ENCODE results near the gene ZFYVE9. TPM values are rescaled to one million over a fixed set of nuclear protein-coding genes. Genes with fewer than 3 reads are reported as not detected.
A peak's percentile ranks its signal among the peaks of the same experiment; 100 is the strongest.

ZFYVE9 gene
- total and polyA plus RNA-seq, 2 of the 13 experiments (the other 11 are each of a cell fraction or from before 2014, with no cell fraction given): 9.2 to 19.8 TPM

DNA sequence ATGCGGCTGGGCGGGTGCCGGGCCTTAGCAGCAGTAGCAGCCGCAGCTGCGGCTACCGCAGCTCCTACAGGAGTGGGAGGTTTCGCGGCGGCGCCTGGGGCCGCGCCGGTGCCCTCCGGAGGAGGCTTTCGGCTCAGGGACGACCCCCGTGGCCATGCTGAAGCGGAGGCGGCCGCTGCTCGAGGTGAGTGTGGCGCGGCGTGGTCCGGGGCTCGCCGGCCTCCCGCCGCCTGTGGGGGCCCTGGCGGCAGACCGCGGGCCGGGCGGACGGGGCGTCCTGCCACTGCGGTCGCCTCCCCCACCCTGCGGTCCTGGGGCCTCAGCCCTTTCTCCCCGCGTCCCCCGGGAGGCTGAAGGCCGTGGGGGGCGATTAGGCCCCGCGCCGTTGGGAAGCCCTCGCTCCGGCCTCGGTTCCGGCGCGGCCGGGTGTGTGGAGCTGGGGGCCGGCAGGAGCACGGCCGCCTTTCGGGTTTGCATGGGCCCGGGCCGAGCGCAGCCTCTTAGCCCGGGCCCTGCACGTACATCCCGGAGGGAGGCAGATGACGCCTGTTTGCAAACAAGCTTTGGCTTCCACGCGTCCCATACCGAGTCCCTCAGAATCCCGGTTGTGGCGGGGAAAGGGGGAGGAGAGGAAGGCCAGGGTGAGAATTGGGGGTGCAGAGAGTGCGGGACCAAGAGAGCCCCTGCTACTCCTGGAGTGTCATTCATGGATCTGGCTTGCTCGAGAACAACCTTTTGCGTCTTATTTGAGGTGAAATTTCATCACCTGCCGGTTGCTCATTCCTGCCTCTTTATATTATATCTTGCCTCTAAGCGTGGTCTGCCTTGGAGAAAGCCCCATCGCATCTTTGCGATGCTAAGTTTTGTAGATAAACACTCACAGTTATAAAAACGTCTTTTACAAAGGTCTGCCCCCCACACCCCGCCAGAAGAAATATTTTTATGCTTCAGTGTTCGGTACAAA, 613 bp downstream of the ZFYVE9 start (continued):
- no peak for TF ChIP-seq ZNF552 (CRISPR knock-in tag; IDR thresholded peaks at IDR 0.05; ENCODE audit: borderline replicate concordance)
- TF ChIP-seq ZNF33B (CRISPR knock-in tag; IDR thresholded peaks at IDR 0.05): 0 out of 2 replicates have a peak, but pooled peaks have one; percentile 16
- TF ChIP-seq ZNF883 (CRISPR knock-in tag; IDR thresholded peaks at IDR 0.05; ENCODE audit: not compliant biosample characterization): peak; percentile 15
- TF ChIP-seq RARG (CRISPR knock-in tag; IDR thresholded peaks at IDR 0.05; ENCODE audit: low read depth): no peak
- TF ChIP-seq POLR2G (IDR thresholded peaks at IDR 0.05; ENCODE audit: low read depth, low read length): peak; percentile 54; the same call in 1 of the 2 replicates
- TF ChIP-seq ZNF20 (CRISPR knock-in tag; IDR thresholded peaks at IDR 0.05): no peak
- TF ChIP-seq, protein P1, sequence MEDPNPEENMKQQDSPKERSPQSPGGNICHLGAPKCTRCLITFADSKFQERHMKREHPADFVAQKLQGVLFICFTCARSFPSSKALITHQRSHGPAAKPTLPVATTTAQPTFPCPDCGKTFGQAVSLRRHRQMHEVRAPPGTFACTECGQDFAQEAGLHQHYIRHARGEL (CRISPR knock-in tag; IDR thresholded peaks at IDR 0.05): no peak
- TF ChIP-seq, protein P2, sequence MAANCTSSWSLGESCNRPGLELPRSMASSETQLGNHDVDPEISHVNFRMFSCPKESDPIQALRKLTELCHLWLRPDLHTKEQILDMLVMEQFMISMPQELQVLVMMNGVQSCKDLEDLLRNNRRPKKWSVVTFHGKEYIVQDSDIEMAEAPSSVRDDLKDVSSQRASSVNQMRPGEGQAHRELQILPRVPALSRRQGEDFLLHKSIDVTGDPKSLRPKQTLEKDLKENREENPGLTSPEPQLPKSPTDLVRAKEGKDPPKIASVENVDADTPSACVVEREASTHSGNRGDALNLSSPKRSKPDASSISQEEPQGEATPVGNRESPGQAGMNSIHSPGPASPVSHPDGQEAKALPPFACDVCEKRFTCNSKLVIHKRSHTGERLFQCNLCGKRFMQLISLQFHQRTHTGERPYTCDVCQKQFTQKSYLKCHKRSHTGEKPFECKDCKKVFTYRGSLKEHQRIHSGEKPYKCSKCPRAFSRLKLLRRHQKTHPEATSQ (CRISPR knock-in tag; IDR thresholded peaks at IDR 0.05; ENCODE audit: borderline replicate concordance): no peak
- TF ChIP-seq ZNF333 (CRISPR knock-in tag; IDR thresholded peaks at IDR 0.05; ENCODE audit: borderline replicate concordance): no peak; the same call in 1 of the 2 replicates
- TF ChIP-seq MAFF (IDR thresholded peaks at IDR 0.05; ENCODE audit: low read depth, low read length): no peak
- no peak for TF ChIP-seq ZFP36L1 (CRISPR knock-in tag; IDR thresholded peaks at IDR 0.05)
- no peak for TF ChIP-seq ZNF367 (CRISPR knock-in tag; IDR thresholded peaks at IDR 0.05; ENCODE audit: borderline replicate concordance)
- TF ChIP-seq, protein P3, sequence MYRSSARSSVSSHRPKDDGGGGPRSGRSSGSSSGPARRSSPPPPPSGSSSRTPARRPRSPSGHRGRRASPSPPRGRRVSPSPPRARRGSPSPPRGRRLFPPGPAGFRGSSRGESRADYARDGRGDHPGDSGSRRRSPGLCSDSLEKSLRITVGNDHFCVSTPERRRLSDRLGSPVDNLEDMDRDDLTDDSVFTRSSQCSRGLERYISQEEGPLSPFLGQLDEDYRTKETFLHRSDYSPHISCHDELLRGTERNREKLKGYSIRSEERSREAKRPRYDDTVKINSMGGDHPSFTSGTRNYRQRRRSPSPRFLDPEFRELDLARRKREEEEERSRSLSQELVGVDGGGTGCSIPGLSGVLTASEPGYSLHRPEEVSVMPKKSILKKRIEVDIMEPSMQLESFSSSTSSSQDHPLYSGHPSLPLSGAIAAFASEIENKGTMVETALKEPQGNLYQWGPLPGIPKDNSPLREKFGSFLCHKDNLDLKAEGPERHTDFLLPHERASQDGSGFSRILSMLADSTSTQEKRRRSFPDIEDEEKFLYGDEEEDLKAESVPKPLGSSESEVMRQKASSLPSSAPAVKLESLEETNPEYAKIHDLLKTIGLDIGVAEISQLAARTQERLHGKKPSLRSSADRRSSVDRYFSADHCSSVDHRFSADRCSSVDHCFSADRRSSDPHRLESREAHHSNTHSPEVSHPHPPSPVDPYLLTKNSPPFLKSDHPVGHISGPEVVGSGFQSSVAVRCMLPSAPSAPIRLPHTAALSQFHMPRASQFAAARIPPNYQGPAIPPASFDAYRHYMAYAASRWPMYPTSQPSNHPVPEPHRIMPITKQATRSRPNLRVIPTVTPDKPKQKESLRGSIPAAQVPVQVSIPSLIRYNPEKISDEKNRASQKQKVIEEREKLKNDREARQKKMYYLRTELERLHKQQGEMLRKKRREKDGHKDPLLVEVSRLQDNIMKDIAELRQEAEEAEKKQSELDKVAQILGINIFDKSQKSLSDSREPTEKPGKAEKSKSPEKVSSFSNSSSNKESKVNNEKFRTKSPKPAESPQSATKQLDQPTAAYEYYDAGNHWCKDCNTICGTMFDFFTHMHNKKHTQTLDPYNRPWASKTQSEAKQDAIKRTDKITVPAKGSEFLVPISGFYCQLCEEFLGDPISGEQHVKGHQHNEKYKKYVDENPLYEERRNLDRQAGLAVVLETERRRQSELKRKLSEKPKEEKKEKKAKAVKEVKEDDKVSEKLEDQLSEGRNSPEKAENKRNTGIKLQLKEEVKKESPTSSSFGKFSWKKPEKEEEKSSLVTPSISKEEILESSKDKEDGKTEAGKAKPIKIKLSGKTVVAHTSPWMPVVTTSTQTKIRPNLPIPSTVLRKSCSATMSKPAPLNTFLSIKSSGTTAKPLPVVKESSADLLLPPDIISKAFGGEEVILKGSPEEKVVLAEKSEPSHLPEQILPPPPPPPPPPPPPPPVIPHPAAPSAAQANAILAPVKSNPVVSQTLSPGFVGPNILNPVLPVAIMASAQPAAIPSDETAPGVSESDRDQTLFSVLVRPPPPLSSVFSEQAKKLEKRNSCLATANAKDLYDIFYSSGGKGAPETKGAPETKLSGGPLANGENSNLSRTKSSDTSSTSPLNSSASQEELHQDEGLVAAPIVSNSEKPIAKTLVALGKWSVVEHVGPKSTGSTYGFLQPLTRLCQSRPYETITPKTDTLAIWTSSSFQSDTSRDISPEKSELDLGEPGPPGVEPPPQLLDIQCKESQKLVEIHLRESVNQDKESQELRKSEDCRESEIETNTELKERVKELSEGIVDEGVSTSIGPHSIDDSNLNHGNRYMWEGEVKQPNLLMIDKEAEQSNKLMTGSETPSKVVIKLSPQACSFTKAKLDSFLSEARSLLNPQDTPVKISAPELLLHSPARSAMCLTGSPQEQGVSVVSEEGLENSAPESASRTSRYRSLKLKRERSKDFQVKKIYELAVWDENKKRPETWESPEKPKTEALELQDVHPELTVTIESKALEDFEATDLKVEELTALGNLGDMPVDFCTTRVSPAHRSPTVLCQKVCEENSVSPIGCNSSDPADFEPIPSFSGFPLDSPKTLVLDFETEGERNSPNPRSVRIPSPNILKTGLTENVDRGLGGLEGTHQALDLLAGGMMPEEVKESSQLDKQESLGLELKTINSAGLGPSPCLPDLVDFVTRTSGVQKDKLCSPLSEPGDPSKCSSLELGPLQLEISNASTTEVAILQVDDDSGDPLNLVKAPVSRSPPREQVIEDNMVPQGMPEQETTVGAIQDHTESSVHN (CRISPR knock-in tag; IDR thresholded peaks at IDR 0.05): no peak
- 0 out of 2 replicates have a peak, but pooled peaks have one; percentile 24 for TF ChIP-seq ZNF12 (CRISPR knock-in tag; IDR thresholded peaks at IDR 0.05)
- no peak for TF ChIP-seq ZNF296 (CRISPR knock-in tag; conservative IDR thresholded peaks at IDR 0.05)
- TF ChIP-seq PCBP2 (optimal IDR thresholded peaks at IDR 0.05; ENCODE audit: low read depth, low read length, poor library complexity, severe bottlenecking): no peak
- TF ChIP-seq TEAD3 (CRISPR knock-in tag; optimal IDR thresholded peaks at IDR 0.05; ENCODE audit: borderline replicate concordance): no peak
- no peak for TF ChIP-seq SOX13 (IDR thresholded peaks at IDR 0.05)
- TF ChIP-seq SOX13 (CRISPR knock-in tag; conservative IDR thresholded peaks at IDR 0.05 in 1 of 2, IDR thresholded peaks at IDR 0.05 in 1 of 2): no peak

All from HepG2 (cell line).